ENCODE measurements around the gene NUTM1. TPM values are rescaled to one million over a fixed set of nuclear protein-coding genes. Genes with fewer than 3 reads are reported as not detected.
A peak's percentile ranks its signal among the peaks of the same experiment; 100 is the strongest.
"Not testable (repeated sequence)": the region's sequence is repeated elsewhere in the genome, so short reads cannot be mapped to it uniquely, and the experiment has no call there.

Gene NUTM1
- polyA plus RNA-seq, 10 donors = 0.03 to 0.07 (median 0.05) TPM; not detected in 7

DNA sequence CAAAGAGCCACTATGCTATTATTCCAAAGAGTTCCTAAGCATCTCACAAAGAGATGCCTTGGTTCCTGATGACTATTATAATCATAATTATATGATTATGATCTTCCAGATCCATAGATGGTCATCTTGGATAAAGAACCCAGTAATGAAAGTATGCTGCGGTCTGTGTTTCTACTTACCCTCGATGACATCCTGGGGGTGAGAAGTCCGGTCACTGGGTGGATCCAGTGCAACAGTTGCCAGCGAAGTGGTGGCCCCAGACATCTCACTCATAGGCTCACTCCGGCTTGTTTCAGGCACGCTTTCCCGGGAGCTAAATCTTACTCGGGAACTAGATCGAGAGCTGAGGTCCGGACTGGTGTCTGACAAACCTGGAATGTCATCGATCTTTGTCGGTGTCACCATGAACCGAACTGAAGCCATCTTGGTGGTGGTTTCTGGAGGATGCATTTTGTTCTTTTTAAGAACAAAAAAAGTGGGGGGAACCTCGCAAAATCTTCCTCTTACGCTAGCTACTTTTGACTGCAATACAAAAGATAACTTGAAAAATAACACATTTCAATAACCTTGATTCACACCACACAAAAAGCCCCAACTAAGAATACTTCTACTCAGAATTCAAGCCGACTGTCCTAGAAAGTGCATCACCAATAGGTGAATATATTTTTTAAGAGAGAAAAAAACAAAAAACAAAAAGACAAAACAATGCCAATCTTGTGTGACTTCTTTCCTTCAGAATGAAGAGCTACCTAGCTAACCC, 6.7 kb upstream of the NUTM1 start:
- no peak for DNase-seq

- DNase-seq = peak in 1 of 3 donors; percentile 15
Observed at GRCh38 chr15:34336991-34337556, 6.0 kb upstream of the NUTM1 start.

- DNase-seq = peak; percentile 91 to 97 (median 92)
Observed at GRCh38 chr15:34337557-34338306, 5.4 kb upstream of the NUTM1 start, which contains the start of gene SLC12A6. SLC12A6 (minus strand) TSS chr15:34337781; CDS start chr15:34336680, 1,101 bp downstream.

GRCh38 chr15:34338347-34338746, 4.8 kb upstream of the NUTM1 start:
- no peak for DNase-seq

- no peak for DNase-seq
Observed at GRCh38 chr15:34339946-34340345, 3.2 kb upstream of the NUTM1 start.

GRCh38 chr15:34341381-34342212, 1.5 kb upstream of the NUTM1 start:
- DNase-seq = no peak

DNA sequence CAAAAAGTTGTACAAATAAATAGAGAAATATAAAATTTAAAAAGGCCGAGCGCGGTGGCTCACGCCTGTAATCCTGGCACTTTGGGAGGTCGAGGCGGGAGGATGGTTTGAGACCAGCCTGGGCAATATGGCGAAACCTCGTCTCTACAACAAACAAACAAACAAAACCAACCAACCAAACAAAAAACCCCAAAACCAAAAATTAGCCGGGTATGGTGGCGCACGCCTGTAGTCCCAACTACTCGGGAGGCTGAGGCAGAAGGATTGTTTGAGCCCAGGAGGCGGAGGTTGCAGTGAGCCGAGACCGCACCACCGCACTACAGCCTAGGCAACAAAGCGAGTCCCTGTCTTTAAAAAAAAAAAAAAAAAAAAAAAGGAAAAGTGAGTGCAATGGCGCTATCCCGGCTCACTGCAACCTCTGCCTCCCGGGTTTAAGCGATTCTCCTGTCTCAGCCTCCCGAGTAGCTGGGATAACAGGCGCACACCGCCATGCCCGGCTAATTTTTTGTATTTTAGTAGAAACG, 840 bp upstream of the NUTM1 start:
- DNase-seq = not testable (repeated sequence)

DNA sequence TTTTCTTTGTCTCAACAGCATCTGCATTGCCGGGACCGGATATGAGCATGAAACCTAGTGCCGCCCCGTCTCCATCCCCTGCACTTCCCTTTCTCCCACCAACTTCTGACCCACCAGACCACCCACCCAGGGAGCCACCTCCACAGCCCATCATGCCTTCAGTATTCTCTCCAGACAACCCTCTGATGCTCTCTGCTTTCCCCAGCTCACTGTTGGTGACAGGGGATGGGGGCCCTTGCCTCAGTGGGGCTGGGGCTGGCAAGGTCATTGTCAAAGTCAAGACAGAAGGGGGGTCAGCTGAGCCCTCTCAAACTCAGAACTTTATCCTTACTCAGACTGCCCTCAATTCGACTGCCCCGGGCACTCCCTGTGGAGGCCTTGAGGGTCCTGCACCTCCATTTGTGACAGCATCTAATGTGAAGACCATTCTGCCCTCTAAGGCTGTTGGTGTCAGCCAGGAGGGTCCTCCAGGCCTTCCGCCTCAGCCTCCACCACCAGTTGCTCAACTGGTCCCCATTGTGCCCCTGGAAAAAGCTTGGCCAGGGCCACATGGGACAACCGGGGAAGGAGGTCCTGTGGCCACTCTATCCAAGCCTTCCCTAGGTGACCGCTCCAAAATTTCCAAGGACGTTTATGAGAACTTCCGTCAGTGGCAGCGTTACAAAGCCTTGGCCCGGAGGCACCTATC, 5.0 kb downstream of the NUTM1 start:
- DNase-seq = no peak

- DNase-seq = no peak
Observed at GRCh38 chr15:34348735-34349300, 5.7 kb downstream of the NUTM1 start.

- no peak for DNase-seq
Observed at GRCh38 chr15:34349769-34350168, 6.7 kb downstream of the NUTM1 start.

DNA sequence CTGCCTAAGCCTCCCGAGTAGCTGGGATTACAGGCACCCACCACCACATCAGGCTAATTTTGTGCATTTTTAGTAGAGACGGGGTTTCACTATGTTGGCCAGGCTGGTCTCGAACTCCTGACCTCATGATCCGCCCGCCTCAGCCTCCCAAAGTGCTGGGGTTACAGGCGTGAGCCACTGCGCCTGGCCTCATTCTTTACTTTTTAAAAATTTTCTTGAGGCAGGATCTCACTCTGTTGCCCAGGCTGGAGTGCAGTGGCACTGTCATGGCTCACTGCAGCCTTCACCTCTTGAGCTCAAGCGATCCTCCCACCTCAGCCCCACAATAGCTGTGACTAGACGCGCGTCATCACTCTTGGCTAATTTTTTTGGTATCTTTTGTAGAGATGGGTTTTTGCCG, 9.9 kb downstream of the NUTM1 start:
- not testable (repeated sequence) for DNase-seq

GRCh38 chr15:34353627-34354026, 10.5 kb downstream of the NUTM1 start:
- no peak for DNase-seq

GRCh38 chr15:34354286-34354685, 11.2 kb downstream of the NUTM1 start:
- DNase-seq = no peak

DNA sequence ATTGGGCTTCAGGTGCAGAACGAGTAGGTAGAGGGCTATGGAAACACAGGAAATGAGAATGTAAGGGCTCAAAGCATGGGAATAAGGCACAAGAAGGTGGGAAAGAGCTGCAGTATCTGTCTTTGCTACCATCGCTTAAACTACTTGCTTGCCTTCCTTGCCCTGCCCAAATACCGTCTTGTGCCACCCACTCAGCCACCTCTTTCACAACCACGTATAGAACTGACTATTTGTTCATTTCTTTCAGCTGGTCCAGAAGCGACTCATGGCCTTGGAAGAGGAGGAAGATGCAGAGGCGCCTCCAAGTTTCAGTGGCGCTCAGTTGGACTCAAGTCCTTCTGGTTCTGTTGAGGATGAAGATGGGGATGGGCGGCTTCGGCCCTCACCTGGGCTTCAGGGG, 12.1 kb downstream of the NUTM1 start:
- no peak for DNase-seq

GRCh38 chr15:34357653-34358052, 14.5 kb downstream of the NUTM1 start:
- no peak for DNase-seq

GRCh38 chr15:34358367-34358766, 15.3 kb downstream of the NUTM1 start:
- no peak for DNase-seq

- no peak for DNase-seq
Observed at GRCh38 chr15:34358948-34359347, 15.8 kb downstream of the NUTM1 start.

GRCh38 chr15:34359416-34359815, 16.3 kb downstream of the NUTM1 start:
- no peak for DNase-seq

DNA sequence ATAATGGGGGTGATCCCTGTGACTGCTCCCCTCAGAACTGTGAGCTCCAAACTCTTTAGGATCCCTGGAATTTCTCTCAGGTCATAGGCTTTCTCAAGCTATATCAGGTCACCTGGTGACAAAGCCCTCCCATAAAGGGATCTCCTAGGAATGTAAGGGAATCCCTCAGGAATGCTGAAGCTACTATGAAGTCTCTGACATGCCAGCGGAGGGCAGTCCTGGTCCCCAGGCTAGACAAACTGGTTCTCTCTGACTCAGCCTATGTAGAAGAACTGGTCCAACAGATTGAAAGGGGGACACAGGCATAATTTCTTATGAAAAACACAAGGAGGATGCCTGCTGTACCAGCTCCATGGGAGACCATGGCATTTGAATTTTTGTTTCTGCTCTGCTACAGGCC, 17.2 kb downstream of the NUTM1 start:
- DNase-seq = no peak

GRCh38 chr15:34361278-34361677, 18.2 kb downstream of the NUTM1 start:
- DNase-seq = no peak
